ENCODE data around the gene MEA1. TPM values are rescaled to one million over a fixed set of nuclear protein-coding genes. Genes with fewer than 3 reads are reported as not detected.

Gene MEA1
- total and polyA plus RNA-seq, 4 experiments from 2014 or later: 36.2 to 110 (median 60.5) TPM

DNA sequence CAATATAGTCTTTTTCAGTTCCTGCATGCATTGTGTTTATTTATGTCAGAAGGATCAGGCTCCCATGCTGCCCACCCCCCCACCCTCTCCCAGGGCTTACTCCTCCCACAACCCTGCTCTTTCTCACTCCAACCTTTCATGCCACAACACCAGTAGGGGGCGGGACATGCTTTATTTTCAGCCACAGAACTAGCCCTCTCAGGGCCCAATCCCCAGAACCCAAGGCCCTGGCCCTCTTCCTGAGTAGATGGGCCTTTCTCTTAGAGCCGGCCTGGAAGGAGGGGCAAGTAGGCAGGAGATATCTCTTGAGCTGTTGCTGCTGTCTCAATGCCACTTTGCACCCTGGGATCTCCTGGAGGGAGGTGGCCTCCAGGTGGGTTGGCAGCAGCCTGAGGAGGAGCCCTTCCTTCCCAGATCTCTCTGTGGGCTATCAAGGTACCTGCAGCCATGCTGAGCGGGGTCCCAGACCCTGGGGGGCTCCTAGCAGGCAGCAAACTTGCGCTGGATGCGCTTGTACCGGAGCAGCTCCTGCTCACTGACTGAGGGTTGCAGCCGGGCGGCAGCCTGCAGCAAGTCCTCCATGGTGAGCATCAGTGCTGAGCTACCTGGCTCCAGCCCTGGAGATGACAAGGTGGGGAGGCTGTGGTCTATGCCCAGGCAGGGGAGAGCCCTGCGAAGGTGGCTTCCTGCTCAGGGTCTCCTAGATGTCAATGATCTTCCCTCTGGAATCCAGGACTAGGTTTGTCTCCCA lies 49.7 kb downstream of the MEA1 start:
- DNase-seq: peak in 3 of 5 donors; percentile 28 to 42 (median 37)
- H3K4me1 Mint-ChIP-seq: peaks cover 7 to 27% (median 11%) of the 10 kb centered on the region in 4 donors
- intact Hi-C loops (cut with micrococcal nuclease): loop anchor here (5.0 kb wide), 1 partner anchor 37 kb away; the partner anchor contains the start of gene CNPY3
- H3K9me3 Mint-ChIP-seq: no peaks in the 10 kb centered on the region
- ChIA-PET POLR2A (ENCODE audit: partially characterized antibody) (interaction anchor here (1.3 to 1.7 kb wide), 2 partner anchors 20 to 34 kb away, joined by 6 read pairs; partner anchors contain the start of genes CNPY3 and PPP2R5D), CTCF (ENCODE audit: partially characterized antibody) (interaction anchor here (0.7 to 3.1 kb wide), 6 partner anchors 11 to 531 kb away, joined by 3 to 15 read pairs (median 4); partner anchors contain the start of genes CNPY3 and PPP2R5D)
- Histone ChIP-seq H3K9me3 (ENCODE audit: control insufficient read depth in 1 of 2, low read length in 2 of 2) (no peaks in the 10 kb centered on the region), H3K36me3 (ENCODE audit: insufficient read depth, low read length) (peaks cover 13% of the 10 kb centered on the region), H3K4me1 (ENCODE audit: insufficient read depth, low read length) (peaks cover 11% of the 10 kb centered on the region), H3K4me3 (ENCODE audit: low read length in 2 of 2) (no peak overlapping the region), H3K27ac (ENCODE audit: low read depth, low read length) (no peak overlapping the region), H3K27me3 (ENCODE audit: insufficient read depth, low read length) (no peaks in the 10 kb centered on the region)
- no peak overlapping the region for H3K27ac Mint-ChIP-seq
- H3K27me3 Mint-ChIP-seq: no peaks in the 10 kb centered on the region
- H3K36me3 Mint-ChIP-seq: peaks cover 27 to 33% of the 10 kb centered on the region in 2 donors
- no peak overlapping the region for H3K4me3 Mint-ChIP-seq

DNA sequence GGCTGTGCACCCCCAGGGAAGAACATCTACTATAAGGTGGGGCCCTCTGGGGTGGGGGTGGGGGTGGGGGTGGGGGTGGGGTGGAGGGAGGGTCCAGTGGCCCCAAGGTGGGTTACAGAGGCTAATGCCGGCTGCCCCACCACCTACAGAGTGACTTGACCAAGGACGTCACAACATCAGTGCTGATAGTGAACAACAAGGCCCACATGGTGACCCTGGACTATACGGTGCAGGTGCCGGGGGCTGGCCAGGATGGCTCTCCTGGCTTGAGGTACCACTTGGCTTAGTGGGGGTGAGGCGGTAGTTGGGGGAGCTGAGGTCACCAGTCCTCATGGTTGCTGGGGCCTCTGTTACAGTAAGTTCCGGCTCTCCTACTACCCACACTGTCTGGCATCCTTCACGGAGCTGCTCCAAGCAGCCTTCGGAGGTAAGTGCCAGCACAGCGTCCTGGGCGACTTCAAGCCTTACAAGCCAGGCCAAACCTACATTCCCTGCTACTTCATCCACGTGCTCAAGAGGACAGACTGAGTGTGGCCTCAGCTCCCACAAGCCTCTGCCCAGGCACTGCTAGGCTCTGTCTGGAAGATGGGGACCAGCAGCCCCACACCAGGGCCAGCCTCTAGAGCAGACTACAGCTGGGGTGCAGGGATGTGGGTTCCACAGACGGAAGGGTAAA lies 50.4 kb downstream of the MEA1 start:
- intact Hi-C loops (cut with micrococcal nuclease): loop anchor here (5.0 kb wide), 1 partner anchor 36 kb away; the partner anchor contains the start of gene CNPY3
- no peak overlapping the region for H3K4me3 Mint-ChIP-seq

DNA sequence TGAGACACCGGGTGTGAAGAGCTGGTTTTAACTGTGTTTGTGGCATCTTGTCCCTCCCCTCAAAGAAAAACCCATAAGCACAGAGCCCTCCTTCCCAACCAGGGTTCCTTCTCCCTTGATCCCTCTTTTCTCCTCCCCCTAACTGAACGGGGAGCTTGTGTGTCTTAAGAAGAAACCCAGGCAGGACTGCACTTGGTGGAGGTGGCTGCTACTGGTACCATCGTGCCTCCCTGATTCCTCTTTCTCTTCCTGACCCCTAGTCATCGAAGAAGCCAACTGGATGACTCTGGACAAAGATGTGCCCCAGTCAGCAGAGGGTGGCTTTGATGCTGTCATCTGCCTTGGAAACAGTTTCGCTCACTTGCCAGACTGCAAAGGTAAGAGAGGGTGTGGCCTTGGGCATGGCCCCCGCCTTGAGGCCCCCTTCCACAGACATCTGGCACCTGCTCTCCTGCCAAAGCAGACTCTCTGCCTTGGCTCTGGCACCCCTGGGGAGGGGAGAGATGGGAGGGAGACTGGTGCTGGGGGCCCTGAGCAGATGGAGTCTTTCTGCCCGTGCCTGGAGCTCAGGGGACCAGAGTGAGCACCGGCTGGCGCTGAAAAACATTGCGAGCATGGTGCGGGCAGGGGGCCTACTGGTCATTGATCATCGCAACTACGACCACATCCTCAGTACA lies 51.1 kb downstream of the MEA1 start:
- no peak for DNase-seq
- Mint-ChIP-seq H3K4me3 (peak overlapping the region in 3 of 8 donors; percentile 36 to 57 (median 41)), H3K9me3 (no peaks in the 10 kb centered on the region), H3K36me3 (peaks cover 23 to 26% of the 10 kb centered on the region in 2 donors), H3K4me1 (peaks cover 7 to 25% (median 11%) of the 10 kb centered on the region in 4 donors), H3K27me3 (no peaks in the 10 kb centered on the region), H3K27ac (no peak overlapping the region)
- intact Hi-C loops (cut with micrococcal nuclease): loop anchor here (5.0 kb wide), 1 partner anchor 35 kb away; the partner anchor contains the start of gene CNPY3
- Histone ChIP-seq H3K36me3 (ENCODE audit: insufficient read depth, low read length) (peaks cover 7% of the 10 kb centered on the region), H3K4me1 (ENCODE audit: insufficient read depth, low read length) (peaks cover 11% of the 10 kb centered on the region), H3K9me3 (ENCODE audit: control insufficient read depth in 1 of 2, low read length in 2 of 2) (no peaks in the 10 kb centered on the region), H3K27ac (ENCODE audit: low read depth, low read length) (no peak overlapping the region), H3K4me3 (ENCODE audit: low read length in 2 of 2) (no peak overlapping the region), H3K27me3 (ENCODE audit: insufficient read depth, low read length) (no peaks in the 10 kb centered on the region)
- CTCF ChIA-PET (ENCODE audit: partially characterized antibody): no interaction called here
- POLR2A ChIA-PET (ENCODE audit: partially characterized antibody): interaction anchor here (1.6 kb wide), 1 partner anchor 34 kb away, joined by 3 read pairs; the partner anchor contains the start of gene CNPY3

More for the DNA sequence above, 50.4 kb downstream of the MEA1 start:
- Mint-ChIP-seq H3K27ac (no peak overlapping the region), H3K36me3 (peaks cover 23 to 29% of the 10 kb centered on the region in 2 donors), H3K27me3 (no peaks in the 10 kb centered on the region), H3K4me1 (peaks cover 7 to 25% (median 11%) of the 10 kb centered on the region in 4 donors), H3K9me3 (no peaks in the 10 kb centered on the region)
- Histone ChIP-seq H3K4me1 (ENCODE audit: insufficient read depth, low read length) (peaks cover 11% of the 10 kb centered on the region), H3K36me3 (ENCODE audit: insufficient read depth, low read length) (peaks cover 7% of the 10 kb centered on the region), H3K9me3 (ENCODE audit: control insufficient read depth in 1 of 2, low read length in 2 of 2) (no peaks in the 10 kb centered on the region), H3K27ac (ENCODE audit: low read depth, low read length) (no peak overlapping the region), H3K27me3 (ENCODE audit: insufficient read depth, low read length) (no peaks in the 10 kb centered on the region), H3K4me3 (ENCODE audit: low read length in 2 of 2) (no peak overlapping the region)
- no peak for DNase-seq
- ChIA-PET CTCF (ENCODE audit: partially characterized antibody) (interaction anchor here (1.3 to 3.1 kb wide), 2 partner anchors 34 to 180 kb away, joined by 4 to 15 read pairs; partner anchors contain the start of gene CNPY3), POLR2A (ENCODE audit: partially characterized antibody) (interaction anchor here (1.3 to 1.7 kb wide), 2 partner anchors 21 to 34 kb away, joined by 6 read pairs; partner anchors contain the start of genes CNPY3 and PPP2R5D)

DNA sequence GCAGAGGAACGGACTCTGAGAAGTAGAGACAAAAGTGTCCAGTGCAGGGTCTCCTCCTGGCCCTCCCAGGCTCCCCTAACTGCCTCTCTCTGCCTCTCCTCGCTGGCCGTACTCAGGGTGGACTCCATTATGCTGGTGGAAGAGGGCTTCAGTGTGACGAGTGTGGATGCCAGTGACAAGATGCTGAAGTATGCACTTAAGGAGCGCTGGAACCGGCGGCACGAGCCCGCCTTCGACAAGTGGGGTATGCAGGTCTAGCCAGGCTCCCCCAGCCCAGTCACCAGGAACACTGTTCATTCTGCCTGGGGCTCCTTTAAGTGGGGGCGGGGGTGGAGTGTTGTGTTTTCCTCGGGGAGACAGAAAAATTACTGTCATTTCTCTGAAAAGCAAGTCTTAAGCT lies 51.6 kb downstream of the MEA1 start:
- Mint-ChIP-seq H3K36me3 (peaks cover 23 to 26% of the 10 kb centered on the region in 2 donors), H3K4me1 (peaks cover 7 to 25% (median 11%) of the 10 kb centered on the region in 4 donors), H3K27ac (no peak overlapping the region), H3K4me3 (peak overlapping the region in 2 of 8 donors; percentile 46 to 57), H3K27me3 (no peaks in the 10 kb centered on the region), H3K9me3 (no peaks in the 10 kb centered on the region)
- H3K4me1 ChIP-seq (ENCODE audit: insufficient read depth, low read length): peaks cover 11% of the 10 kb centered on the region
- H3K27me3 ChIP-seq (ENCODE audit: insufficient read depth, low read length): no peaks in the 10 kb centered on the region
- DNase-seq: no peak
- no peaks in the 10 kb centered on the region for H3K9me3 ChIP-seq (ENCODE audit: control insufficient read depth in 1 of 2, low read length in 2 of 2)
- CTCF ChIA-PET (ENCODE audit: partially characterized antibody): no interaction called here
- POLR2A ChIA-PET (ENCODE audit: partially characterized antibody): interaction anchor here (1.6 kb wide), 1 partner anchor 33 kb away, joined by 3 read pairs; the partner anchor contains the start of gene CNPY3
- H3K27ac ChIP-seq (ENCODE audit: low read depth, low read length): no peak overlapping the region
- intact Hi-C loops (cut with micrococcal nuclease): loop anchor here (5.0 kb wide), 1 partner anchor 35 kb away; the partner anchor contains the start of gene CNPY3
- no peak overlapping the region for H3K4me3 ChIP-seq (ENCODE audit: low read length in 2 of 2)
- peaks cover 7% of the 10 kb centered on the region for H3K36me3 ChIP-seq (ENCODE audit: insufficient read depth, low read length)

Other genes with a start within 250 kb of the MEA1 start
- gene BICRAL, start 231.9 kb downstream of the MEA1 start, total RNA-seq: 10 to 100 TPM; 36.4 to 38.5 TPM
- 1 to 10 TPM; 2.4 to 6.1 TPM for gene BICRAL, start 231.9 kb downstream of the MEA1 start, polyA plus RNA-seq
- gene RPL7L1, start 134.3 kb downstream of the MEA1 start, total RNA-seq: 10 to 100 TPM; 89.2 to 89.8 TPM
- 10 to 100 TPM; 39.6 to 82.2 TPM for gene RPL7L1, start 134.3 kb downstream of the MEA1 start, polyA plus RNA-seq
- gene PTCRA, start 97.9 kb downstream of the MEA1 start, total RNA-seq: not detected
- gene PTCRA, start 97.9 kb downstream of the MEA1 start, polyA plus RNA-seq: not detected
- gene CNPY3, start 84.5 kb downstream of the MEA1 start, total RNA-seq: 10 to 100 TPM; 83.4 to 86.7 TPM
- 10 to 100 TPM; 92.7 to 95.8 TPM for gene CNPY3, start 84.5 kb downstream of the MEA1 start, polyA plus RNA-seq
- 1 to 10 TPM; 1.1 to 1.2 TPM for gene GNMT, start 53.2 kb downstream of the MEA1 start, total RNA-seq
- under 1 TPM in 1 of 2 donors, not detected in 1; 0.36 TPM for gene GNMT, start 53.2 kb downstream of the MEA1 start, polyA plus RNA-seq
- gene PEX6, start 34.8 kb downstream of the MEA1 start, total RNA-seq: 10 to 100 TPM; 38.9 to 40.5 TPM
- gene PEX6, start 34.8 kb downstream of the MEA1 start, polyA plus RNA-seq: 10 to 100 TPM; 14.5 TPM
- gene PPP2R5D, start 29.4 kb downstream of the MEA1 start, total RNA-seq: 10 to 100 TPM; 36.6 to 38.0 TPM
- gene PPP2R5D, start 29.4 kb downstream of the MEA1 start, polyA plus RNA-seq: 10 to 100 TPM; 22.3 to 30.8 TPM
- 10 to 100 TPM; 66.6 to 67.9 TPM for gene KLHDC3, start 303 bp upstream of the MEA1 start, total RNA-seq
- 100 to 1,000 TPM in 1 of 2 donors, 10 to 100 TPM in 1; 78.3 to 131 TPM for gene KLHDC3, start 303 bp upstream of the MEA1 start, polyA plus RNA-seq
- gene RRP36, start 7.7 kb upstream of the MEA1 start, total RNA-seq: 10 to 100 TPM; 56.5 to 58.7 TPM
- 10 to 100 TPM; 65.5 to 77.0 TPM for gene RRP36, start 7.7 kb upstream of the MEA1 start, polyA plus RNA-seq
- 10 to 100 TPM; 13.7 to 13.9 TPM for gene CUL7, start 39.9 kb upstream of the MEA1 start, total RNA-seq
- 1 to 10 TPM; 2.1 to 3.8 TPM for gene CUL7, start 39.9 kb upstream of the MEA1 start, polyA plus RNA-seq
- gene MRPL2, start 45.5 kb upstream of the MEA1 start, total RNA-seq: 10 to 100 TPM; 55.3 to 56.5 TPM
- gene MRPL2, start 45.5 kb upstream of the MEA1 start, polyA plus RNA-seq: 10 to 100 TPM; 37.9 to 51.6 TPM
- gene KLC4, start 45.7 kb upstream of the MEA1 start, total RNA-seq: 10 to 100 TPM; 51.6 to 57.0 TPM
- 10 to 100 TPM in 1 of 2 donors, 1 to 10 TPM in 1; 9.7 to 11.5 TPM for gene KLC4, start 45.7 kb upstream of the MEA1 start, polyA plus RNA-seq
- gene PTK7, start 62.4 kb upstream of the MEA1 start, total RNA-seq: under 1 TPM; 0.26 to 0.42 TPM
- under 1 TPM in 1 of 2 donors, not detected in 1; 0.08 TPM for gene PTK7, start 62.4 kb upstream of the MEA1 start, polyA plus RNA-seq
- 10 to 100 TPM; 23.7 to 25.0 TPM for gene SRF, start 157.3 kb upstream of the MEA1 start, total RNA-seq
- 1 to 10 TPM; 2.3 to 7.5 TPM for gene SRF, start 157.3 kb upstream of the MEA1 start, polyA plus RNA-seq
- 10 to 100 TPM; 93.8 to 95.2 TPM for gene CUL9, start 168.2 kb upstream of the MEA1 start, total RNA-seq
- 10 to 100 TPM in 1 of 2 donors, 1 to 10 TPM in 1; 8.3 to 16.0 TPM for gene CUL9, start 168.2 kb upstream of the MEA1 start, polyA plus RNA-seq
- 10 to 100 TPM; 32.8 to 34.8 TPM for gene DNPH1, start 215.5 kb upstream of the MEA1 start, total RNA-seq
- 100 to 1,000 TPM in 1 of 2 donors, 10 to 100 TPM in 1; 93.5 to 159 TPM for gene DNPH1, start 215.5 kb upstream of the MEA1 start, polyA plus RNA-seq
- under 1 TPM in 1 of 2 experiments, not detected in 1; 0.06 TPM for gene TTBK1, start 229.5 kb upstream of the MEA1 start, total RNA-seq
- gene TTBK1, start 229.5 kb upstream of the MEA1 start, polyA plus RNA-seq: not detected

Measured in CD4-positive, alpha-beta memory T cell (primary cell).